ENCODE data around the gene HTR3E. TPM values are rescaled to one million over a fixed set of nuclear protein-coding genes. Genes with fewer than 3 reads are reported as not detected.

The HTR3E gene
- total RNA-seq, 1 experiment from 2014 or later = not detected

- Histone ChIP-seq H2BK15ac (ENCODE audit: low read depth, low read length) (no peak overlapping the region), H3K27ac (ENCODE audit: insufficient read length, low read depth, low read length) (no peak overlapping the region), H3K4ac (ENCODE audit: low read depth, low read length) (no peak overlapping the region), H2BK12ac (ENCODE audit: insufficient read length, low read depth, low read length) (no peak overlapping the region), H3K56ac (ENCODE audit: insufficient read length, low read depth, low read length) (no peak overlapping the region), H2BK120ac (ENCODE audit: low read depth, low read length, poor library complexity, severe bottlenecking) (no peak overlapping the region), H2BK20ac (ENCODE audit: low read depth, low read length, poor library complexity, severe bottlenecking) (no peak overlapping the region), H3K4me1 (ENCODE audit: insufficient read depth, low read length) (no peaks in the 10 kb centered on the region), H3K79me2 (ENCODE audit: insufficient read depth, low read length) (no peaks in the 10 kb centered on the region), H2AFZ (ENCODE audit: low read length) (no peak overlapping the region), H3K14ac (ENCODE audit: insufficient read depth, low read length) (no peak overlapping the region), H3K79me1 (ENCODE audit: insufficient read depth, low read depth, low read length, poor library complexity, severe bottlenecking) (no peaks in the 10 kb centered on the region), H3K9me3 (ENCODE audit: control insufficient read depth, low read depth, low read length) (no peaks in the 10 kb centered on the region), H4K8ac (replicated peaks; ENCODE audit: insufficient read length, low read depth, low read length) (no peak overlapping the region), H3K4me2 (ENCODE audit: insufficient read depth, insufficient read length, low read length) (no peak overlapping the region), H4K20me1 (ENCODE audit: control insufficient read depth, insufficient read depth, insufficient read length) (no peaks in the 10 kb centered on the region), H2AK5ac (ENCODE audit: insufficient read length, low read length) (no peak overlapping the region), H2BK5ac (ENCODE audit: insufficient read length, low read length) (no peak overlapping the region), H3K23me2 (ENCODE audit: insufficient read length, low read depth, low read length, poor library complexity, severe bottlenecking) (no peaks in the 10 kb centered on the region), H3K27me3 (ENCODE audit: insufficient read depth, low read length) (no peaks in the 10 kb centered on the region), H3T11ph (ENCODE audit: low read length) (no peak overlapping the region), H3K9ac (ENCODE audit: extremely low read depth, insufficient read length, low read length) (no peak overlapping the region), H3K18ac (ENCODE audit: insufficient read length, low read depth, low read length) (no peak overlapping the region), H3K23ac (ENCODE audit: insufficient read length, low read depth, low read length) (no peak overlapping the region), H4K5ac (ENCODE audit: insufficient read length, low read depth, low read length) (no peak overlapping the region), H4K91ac (ENCODE audit: insufficient read length, low read depth, low read length) (no peak overlapping the region)
- Mint-ChIP-seq H3K36me3 (ENCODE audit: insufficient read depth in 1 of 3, low read depth in 3 of 3) (peaks cover 0 to 3% (median 2%) of the 10 kb centered on the region in 3 experiments; a peak in 2 of 7 replicates), H3K4me1 (no peaks in the 10 kb centered on the region), H3K27me3 (ENCODE audit: low read depth) (peaks cover 5% of the 10 kb centered on the region), H3K4me3 (no peak overlapping the region), H3K27ac (no peak overlapping the region), H3K9me3 (peaks cover 12 to 13% of the 10 kb centered on the region in 2 experiments)
- WGBS (ENCODE audit: extremely low coverage, insufficient read length, low lambda C conversion rate) = no CpG with 5 or more reads among the region's 3 CpGs
- no peak for TF ChIP-seq CTCF (conservative IDR thresholded peaks at IDR 0.05)
- DNase-seq = no peak
Measured at GRCh38 chr3:184092199-184092598, 4.7 kb upstream of the HTR3E start.
